VCaP (cell line): ENCODE measurements around the gene PACRG.

Source experiments
- H3K27ac ChIP-seq: fragments of 450-650 bp; 2 replicates; pipeline ENCODE4 v1.5.1; 2017
- TF ChIP-seq, protein P1 (sequence below): fragments of 450-650 bp; conservative IDR thresholded peaks from 2 replicates; pipeline ENCODE4 v1.5.1; 2017; ENCODE audit warnings: mild to moderate bottlenecking, moderate library complexity

Gene PACRG

DNA sequence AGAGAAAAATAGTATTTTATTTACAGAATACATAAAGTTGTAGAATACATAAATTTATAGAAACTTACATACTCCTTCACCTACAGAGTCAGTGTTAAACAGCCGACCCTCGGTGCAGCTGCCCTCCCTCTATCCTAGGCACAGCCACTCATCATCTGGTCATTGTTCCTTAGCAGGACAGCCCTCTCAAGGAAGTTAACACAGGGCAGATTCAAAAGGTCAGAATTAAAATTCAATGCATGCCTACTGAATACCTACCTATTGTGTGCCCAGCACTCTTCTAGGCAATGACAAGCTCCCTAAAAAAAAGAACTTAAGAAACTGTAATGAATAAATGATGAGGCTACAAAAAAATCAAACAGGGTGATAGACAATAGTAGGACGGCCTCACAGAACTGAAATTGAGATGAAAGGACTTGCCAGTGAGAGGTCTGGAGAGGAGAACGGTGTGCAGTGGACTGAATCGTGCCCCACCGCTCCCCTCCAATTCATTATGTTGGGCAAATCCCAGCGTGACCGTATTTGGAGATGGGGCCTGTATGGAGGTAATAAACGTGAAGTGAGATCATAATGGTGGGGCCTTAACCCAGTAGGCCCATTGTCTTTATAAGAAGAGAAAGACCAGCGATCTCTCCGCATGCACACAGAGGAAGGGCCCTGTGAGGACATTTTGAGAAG, 326.0 kb downstream of the PACRG start:
- TF ChIP-seq, protein P1, sequence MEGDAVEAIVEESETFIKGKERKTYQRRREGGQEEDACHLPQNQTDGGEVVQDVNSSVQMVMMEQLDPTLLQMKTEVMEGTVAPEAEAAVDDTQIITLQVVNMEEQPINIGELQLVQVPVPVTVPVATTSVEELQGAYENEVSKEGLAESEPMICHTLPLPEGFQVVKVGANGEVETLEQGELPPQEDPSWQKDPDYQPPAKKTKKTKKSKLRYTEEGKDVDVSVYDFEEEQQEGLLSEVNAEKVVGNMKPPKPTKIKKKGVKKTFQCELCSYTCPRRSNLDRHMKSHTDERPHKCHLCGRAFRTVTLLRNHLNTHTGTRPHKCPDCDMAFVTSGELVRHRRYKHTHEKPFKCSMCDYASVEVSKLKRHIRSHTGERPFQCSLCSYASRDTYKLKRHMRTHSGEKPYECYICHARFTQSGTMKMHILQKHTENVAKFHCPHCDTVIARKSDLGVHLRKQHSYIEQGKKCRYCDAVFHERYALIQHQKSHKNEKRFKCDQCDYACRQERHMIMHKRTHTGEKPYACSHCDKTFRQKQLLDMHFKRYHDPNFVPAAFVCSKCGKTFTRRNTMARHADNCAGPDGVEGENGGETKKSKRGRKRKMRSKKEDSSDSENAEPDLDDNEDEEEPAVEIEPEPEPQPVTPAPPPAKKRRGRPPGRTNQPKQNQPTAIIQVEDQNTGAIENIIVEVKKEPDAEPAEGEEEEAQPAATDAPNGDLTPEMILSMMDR = no peak

GRCh38 chr6:163054641-163055040, 326.9 kb downstream of the PACRG start:
- TF ChIP-seq, protein P1 = no peak
- no peak overlapping the region for H3K27ac ChIP-seq

More for the DNA sequence above, 326.0 kb downstream of the PACRG start:
- no peak overlapping the region for H3K27ac ChIP-seq

GRCh38 chr6:163057260-163057659, 329.5 kb downstream of the PACRG start:
- TF ChIP-seq, protein P1 = no peak

DNA sequence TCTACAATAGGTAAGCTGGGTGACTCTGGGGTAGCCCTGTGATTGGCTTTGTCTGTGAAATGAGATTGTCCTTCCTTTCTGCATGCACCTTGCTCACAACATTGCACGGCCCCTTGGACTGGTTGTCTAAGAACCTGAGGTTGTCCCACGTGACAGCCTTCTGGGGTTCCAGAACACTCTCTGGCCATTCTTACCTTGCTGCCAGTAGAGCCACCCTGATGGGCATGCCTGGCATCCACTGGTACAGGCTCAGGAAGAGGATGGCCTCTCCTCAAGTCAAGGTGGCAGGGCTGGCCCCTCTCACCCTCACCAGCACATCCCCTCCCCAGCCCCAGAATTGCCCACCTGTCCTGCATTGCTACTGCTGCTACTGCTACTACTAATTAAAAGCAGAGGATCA, 335.0 kb downstream of the PACRG start:
- TF ChIP-seq, protein P1 = no peak
- no peak overlapping the region for H3K27ac ChIP-seq

More at GRCh38 chr6:163057260-163057659, 329.5 kb downstream of the PACRG start:
- no peak overlapping the region for H3K27ac ChIP-seq

DNA sequence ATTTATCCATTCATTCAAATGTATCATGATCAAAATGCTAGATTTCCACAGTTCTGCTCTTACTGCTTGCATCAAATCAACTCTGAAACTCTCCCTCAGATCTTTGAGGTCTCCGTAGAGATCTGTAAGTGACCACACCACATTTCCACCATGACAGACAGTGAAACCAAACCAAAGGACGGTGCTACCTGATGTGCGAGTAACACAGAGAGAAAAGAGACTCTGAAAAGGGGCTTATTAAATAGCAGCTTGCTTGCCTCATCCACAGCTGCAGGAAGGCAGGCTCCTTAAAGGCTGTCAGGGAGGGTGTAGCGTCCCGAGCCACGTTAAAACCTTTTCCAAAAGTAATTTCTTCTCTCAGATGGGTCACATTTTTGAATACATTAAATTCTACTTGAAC, 335.8 kb downstream of the PACRG start:
- TF ChIP-seq, protein P1 = no peak
- H3K27ac ChIP-seq = no peak overlapping the region

DNA sequence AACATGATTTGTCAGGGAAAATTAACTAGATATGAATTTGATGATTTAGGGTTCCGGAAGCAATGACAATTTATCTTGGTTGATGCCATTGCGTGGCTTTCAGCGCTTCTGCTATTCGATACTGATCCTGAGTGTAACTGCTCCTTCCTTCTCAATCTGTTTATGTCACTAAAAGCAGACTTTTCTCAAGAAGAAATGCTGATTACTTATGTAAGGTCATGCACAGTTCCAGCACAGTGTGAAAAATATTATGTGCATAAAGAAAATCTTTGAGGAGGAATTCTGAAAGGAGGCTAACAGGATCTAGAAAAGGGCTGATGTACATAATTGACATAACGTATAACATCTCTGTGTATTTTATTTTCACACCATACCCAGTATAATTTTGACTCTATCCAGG, 336.6 kb downstream of the PACRG start:
- TF ChIP-seq, protein P1 = no peak
- no peak overlapping the region for H3K27ac ChIP-seq

- H3K27ac ChIP-seq = no peak overlapping the region
- TF ChIP-seq, protein P1 = no peak
These were observed 338.4 kb downstream of the PACRG start for GRCh38 chr6:163066200-163066599.
